GM19324 (cell line): ENCODE results near the gene NBDY.
"Not testable (repeated sequence)": the region's sequence is repeated elsewhere in the genome, so short reads cannot be mapped to it uniquely, and the experiment has no call there.

ENCODE experiments used
- ATAC-seq: cut with Tn5 transposase; IDR thresholded peaks from one replicate; pipeline ENCODE4 v1.9.1; 2021; ENCODE audit warnings: mild to moderate bottlenecking, moderate library complexity; ENCODE audit not compliant: unreplicated experiment, low FRiP score

NBDY gene

GRCh38 chrX:56764153-56764974 lies 35.3 kb downstream of the NBDY start:
- ATAC-seq: peak; percentile 53

DNA sequence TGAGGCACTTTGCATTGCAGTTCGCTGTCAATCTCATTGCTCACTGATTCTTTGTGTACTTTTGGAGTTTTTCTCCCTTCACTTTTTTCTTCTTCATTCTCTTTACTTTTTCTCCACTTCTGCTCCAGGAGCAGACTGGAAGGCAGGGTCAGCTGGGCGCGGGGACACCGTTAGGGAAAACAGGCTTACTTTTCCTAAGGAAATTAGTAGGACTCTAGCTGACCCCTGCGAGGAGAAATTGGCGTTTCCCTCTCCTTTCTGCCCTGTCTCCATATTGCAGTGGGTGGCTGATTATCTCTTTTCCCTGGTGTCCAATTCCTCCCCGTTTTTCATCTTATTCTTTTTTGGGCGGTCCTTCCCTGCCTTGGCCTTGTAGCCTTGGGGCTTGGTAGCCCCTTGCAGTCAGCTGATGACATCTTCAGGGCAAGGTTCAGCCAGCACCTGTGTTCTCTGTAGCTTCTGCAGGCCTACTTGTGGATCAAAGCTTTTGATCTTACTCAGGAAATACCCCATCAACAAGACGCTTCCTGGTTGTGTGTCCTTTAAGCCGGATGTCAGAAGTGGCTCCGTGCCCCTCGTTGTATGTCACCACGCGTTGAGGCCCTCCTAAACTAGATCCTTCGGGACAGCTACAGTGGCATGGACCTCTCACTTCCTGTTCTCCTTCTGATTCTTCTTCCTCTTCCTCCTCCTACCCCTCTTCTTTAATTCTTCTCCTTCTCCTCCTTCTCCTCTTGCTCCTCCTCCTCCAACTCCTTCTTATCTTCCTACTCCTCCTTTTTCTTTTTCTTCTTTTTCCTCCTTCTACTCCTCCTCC lies 36.1 kb downstream of the NBDY start:
- no peak for ATAC-seq

- ATAC-seq: no peak
These were observed 36.9 kb downstream of the NBDY start for GRCh38 chrX:56765811-56766553.

DNA sequence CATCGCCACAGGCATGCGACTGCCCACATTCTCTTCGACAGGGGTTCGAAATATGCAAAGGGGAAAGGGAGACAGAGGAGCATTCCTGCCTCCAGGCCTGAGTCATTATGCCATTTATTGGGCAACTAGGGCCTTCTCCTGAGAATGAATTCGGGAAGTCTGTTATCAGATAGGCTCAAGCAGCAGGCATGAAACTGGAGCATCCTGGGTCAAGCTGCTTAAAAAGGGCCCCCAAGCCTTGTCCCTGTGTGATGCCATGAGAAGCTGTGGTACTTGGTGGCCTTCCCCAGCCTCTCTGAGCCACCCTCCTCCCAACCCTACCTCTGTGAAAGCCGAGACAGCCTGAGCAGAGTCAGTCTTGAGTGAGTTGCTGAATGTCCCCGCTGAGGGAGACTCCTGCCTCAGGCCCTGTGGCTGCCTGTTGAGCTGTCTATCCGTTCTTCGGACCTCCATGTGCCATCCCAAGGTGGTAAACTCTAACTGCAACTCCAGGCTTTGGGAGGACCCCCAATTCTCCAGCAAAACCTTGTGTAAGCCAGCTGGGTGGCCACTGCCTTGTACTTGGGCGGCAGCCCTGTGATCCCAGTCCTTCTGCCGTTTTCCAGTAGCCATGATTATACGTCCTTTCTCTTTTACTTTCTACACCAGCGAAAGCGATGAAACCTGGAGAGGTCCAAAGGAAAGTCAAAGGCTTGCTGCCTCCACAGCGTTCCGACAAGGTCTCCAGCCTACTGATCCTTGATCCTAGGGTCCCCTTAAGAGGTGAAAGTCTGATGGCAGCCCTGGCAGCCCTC lies 37.7 kb downstream of the NBDY start:
- ATAC-seq: no peak

- ATAC-seq: not testable (repeated sequence)
These were observed 38.5 kb downstream of the NBDY start for GRCh38 chrX:56767348-56768119.

DNA sequence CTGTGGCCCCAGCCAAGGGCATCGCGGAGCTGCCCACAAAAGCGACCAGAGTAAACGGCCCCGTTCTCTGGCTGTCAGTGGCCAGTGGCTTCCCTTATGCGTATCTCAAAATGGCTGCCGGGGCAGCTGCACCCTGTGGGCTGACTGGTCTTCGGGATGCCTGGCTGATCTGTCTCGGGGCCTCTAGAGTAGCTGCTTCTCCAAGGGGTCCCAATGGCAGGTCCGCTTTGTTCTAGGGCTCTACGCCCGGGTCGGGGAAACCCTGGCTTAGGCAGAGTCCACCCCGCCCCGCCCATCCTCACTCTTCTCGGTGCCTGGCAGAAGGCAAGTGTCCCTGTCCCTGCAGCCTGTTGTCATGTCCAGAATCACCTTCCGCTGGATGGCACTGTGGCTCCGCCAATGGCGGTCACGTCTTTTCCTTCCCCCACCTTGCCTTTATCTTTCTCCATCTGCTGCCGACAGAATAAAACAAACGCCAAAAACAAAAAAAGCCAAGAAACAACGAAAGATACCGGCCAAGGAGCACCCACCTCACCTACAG lies 39.1 kb downstream of the NBDY start:
- ATAC-seq: not testable (repeated sequence)

DNA sequence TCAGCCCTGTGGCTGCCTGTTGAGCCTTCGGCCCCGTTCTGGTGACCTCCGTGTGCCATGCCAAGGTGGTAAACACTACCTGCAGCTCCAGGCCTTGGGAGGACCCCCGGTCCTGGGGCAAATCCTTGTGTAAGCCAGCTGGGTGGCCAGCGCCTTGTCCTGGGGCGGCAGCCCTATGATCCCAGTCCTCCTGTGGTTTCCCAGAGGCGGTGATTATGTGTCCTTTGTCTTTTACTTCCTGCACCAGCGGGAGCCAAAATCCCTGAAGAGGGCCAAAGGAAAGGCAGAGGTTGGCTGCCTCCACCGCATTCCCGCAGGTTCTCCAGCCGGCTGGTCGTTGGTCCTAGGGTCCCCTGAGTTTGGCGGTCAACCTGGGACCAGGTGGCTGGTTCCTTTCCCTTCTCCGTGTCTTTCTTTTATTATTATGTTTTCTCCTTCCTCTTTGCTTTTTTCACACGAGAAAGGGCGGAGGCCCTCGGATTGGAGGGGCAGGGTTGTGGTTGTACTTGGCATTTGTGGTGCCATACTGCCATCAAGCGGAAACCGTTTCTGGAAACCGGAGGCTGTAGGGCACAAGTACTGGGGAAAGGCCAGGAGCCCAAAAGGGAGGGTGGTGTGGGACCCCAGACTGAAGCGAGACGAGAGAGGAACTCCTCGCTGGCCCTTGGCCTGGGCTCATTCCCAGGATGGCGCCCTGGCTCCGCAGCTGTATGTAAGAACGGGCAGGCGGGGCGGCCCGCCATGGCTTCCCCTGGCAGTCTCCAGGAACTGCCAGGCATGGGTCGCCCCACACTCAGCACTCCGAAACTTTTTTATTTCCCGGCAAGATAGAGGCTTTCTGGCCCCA lies 43.9 kb downstream of the NBDY start:
- peak; percentile 46 for ATAC-seq

DNA sequence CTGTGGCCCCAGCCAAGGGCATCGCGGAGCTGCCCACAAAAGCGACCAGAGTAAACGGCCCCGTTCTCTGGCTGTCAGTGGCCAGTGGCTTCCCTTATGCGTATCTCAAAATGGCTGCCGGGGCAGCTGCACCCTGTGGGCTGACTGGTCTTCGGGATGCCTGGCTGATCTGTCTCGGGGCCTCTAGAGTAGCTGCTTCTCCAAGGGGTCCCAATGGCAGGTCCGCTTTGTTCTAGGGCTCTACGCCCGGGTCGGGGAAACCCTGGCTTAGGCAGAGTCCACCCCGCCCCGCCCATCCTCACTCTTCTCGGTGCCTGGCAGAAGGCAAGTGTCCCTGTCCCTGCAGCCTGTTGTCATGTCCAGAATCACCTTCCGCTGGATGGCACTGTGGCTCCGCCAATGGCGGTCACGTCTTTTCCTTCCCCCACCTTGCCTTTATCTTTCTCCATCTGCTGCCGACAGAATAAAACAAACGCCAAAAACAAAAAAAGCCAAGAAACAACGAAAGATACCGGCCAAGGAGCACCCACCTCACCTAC lies 44.5 kb downstream of the NBDY start:
- ATAC-seq: peak; percentile 31

- peak; percentile 38 for ATAC-seq
These were observed 49.3 kb downstream of the NBDY start for GRCh38 chrX:56778099-56778923.

GRCh38 chrX:56778924-56779468 lies 50.0 kb downstream of the NBDY start:
- ATAC-seq: peak; percentile 36

DNA sequence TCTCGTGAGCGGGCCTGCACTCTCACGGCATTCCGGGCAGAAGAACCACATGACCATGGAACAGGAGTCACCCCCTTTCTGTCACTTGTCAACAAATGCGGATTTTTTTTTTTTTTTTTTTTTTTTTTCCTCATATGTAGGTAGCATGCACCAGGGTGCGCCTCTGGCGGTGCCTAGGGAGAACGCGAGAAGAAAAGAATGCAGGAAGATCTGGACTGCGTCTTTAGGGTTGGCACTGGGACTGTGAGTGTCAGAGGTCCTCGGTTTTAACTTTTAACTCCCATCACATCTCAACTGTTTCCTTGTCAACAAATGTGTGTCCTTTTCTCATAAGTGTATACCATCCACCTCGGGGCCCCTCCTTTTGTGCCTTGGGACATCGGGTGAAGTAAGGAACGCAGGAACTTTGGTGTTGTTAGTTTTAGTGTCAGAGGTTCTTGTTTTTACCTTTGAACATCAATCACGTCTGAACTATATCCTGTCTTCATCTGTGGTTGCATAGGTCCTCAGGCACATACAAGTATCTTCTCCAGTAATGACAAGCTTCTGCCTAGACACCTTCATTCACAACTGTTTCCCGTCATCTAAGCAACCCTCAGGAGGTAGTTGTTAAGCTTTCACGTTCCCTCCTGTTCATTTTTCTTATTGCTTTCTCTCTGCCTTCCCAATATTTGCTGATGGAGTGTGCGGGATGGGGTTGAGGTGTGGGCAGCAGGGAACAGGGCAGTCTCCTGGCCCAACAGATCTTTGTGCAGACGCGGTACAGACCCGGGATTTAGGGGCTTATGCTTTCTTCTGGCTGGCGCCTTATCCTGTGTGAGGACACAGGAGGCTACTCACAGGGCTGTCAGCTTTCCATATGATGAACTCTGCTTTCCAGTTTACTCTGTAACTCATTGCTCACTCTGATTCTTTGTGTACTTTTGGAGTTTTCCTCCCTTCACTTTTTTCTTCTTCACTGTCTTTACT lies 51.9 kb downstream of the NBDY start:
- ATAC-seq: not testable (repeated sequence)

- no peak for ATAC-seq
These were observed 53.3 kb downstream of the NBDY start for GRCh38 chrX:56782352-56782751.

DNA sequence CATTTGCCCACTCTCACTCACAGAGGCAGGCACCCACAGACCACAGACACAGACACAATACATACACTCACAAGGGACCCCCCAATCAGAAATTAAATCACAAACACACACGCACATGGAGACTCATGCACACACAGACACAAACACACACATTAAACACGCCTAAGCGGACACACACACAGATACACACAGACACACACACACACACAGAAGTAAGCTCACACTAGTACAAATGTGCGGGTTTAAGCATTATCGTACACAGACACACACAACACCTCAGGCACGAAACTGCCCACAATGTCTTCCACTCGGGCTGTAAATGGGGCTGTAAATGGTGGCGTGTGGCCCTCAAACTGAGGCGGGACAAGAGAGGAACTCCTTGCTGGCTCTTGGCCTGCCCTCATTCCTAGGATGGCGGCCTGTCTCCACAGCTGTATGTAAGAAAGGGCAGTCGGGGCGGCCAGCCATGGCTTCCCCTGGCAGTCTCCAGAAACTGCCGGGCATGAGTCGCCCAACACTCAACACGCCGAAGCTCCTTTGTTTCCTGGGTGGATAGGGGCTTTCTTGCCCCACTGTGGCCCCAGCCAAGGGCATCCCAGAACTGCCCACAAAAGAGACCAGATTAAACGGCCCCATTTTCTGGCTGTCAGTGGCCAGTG lies 53.9 kb downstream of the NBDY start:
- no peak for ATAC-seq

- ATAC-seq: no peak
These were observed 54.4 kb downstream of the NBDY start for GRCh38 chrX:56783450-56783831.

- no peak for ATAC-seq
These were observed 55.1 kb downstream of the NBDY start for GRCh38 chrX:56783996-56784620.
